Activated T-helper 1 cell treated with anti-CD3 and anti-CD28 coated beads, Interleukin-2, amount 50 U/mL, for 16 hours (primary cell): Measurements from ENCODE around the gene RELB.
A peak's percentile ranks its signal among the peaks of the same experiment; 100 is the strongest.
"Not testable (repeated sequence)": the region's sequence is repeated elsewhere in the genome, so short reads cannot be mapped to it uniquely, and the experiment has no call there.

Experiments used
- DNase-seq, 2 donors: peaks; one replicate each; pipeline ENCODE4 v3.0.0-alpha.2; 2020; ENCODE audit warnings: low read depth in 1 of 2, low spot score in 1 of 2

Gene RELB

GRCh38 chr19:44987148-44987675, 14.1 kb upstream of the RELB start:
- DNase-seq: no peak

GRCh38 chr19:44988273-44988672, 13.0 kb upstream of the RELB start:
- no peak for DNase-seq

GRCh38 chr19:44988896-44989556, 12.2 kb upstream of the RELB start:
- DNase-seq: peak; percentile 31 to 43

GRCh38 chr19:44990459-44990858, 10.8 kb upstream of the RELB start:
- no peak for DNase-seq

GRCh38 chr19:44990966-44991365, 10.3 kb upstream of the RELB start:
- no peak for DNase-seq

- DNase-seq: no peak
These were observed 8.7 kb upstream of the RELB start for GRCh38 chr19:44992336-44993163.

GRCh38 chr19:44993526-44993925, 7.7 kb upstream of the RELB start:
- no peak for DNase-seq

GRCh38 chr19:44993926-44994537, 7.2 kb upstream of the RELB start:
- DNase-seq: no peak

GRCh38 chr19:44998025-44998424, 3.2 kb upstream of the RELB start:
- no peak for DNase-seq

GRCh38 chr19:44999131-44999925, 1.9 kb upstream of the RELB start:
- not testable (repeated sequence) for DNase-seq

GRCh38 chr19:45000665-45001064, 599 bp upstream of the RELB start:
- DNase-seq: not testable (repeated sequence)

- no peak for DNase-seq
These were observed 2.2 kb downstream of the RELB start for GRCh38 chr19:45003485-45003884.

GRCh38 chr19:45005787-45006186, 4.5 kb downstream of the RELB start:
- no peak for DNase-seq

- no peak for DNase-seq
These were observed 7.3 kb downstream of the RELB start for GRCh38 chr19:45008552-45008951.

GRCh38 chr19:45009625-45010255, 8.5 kb downstream of the RELB start:
- no peak for DNase-seq

GRCh38 chr19:45010306-45010705, 9.0 kb downstream of the RELB start:
- DNase-seq: no peak

GRCh38 chr19:45011959-45012358, 10.7 kb downstream of the RELB start:
- DNase-seq: no peak

- peak; percentile 43 to 67 for DNase-seq
These were observed 15.4 kb downstream of the RELB start for GRCh38 chr19:45016388-45017314.

GRCh38 chr19:45019187-45019586, 17.9 kb downstream of the RELB start:
- no peak for DNase-seq

- no peak for DNase-seq
These were observed 18.8 kb downstream of the RELB start for GRCh38 chr19:45020071-45020470.
